Right lung (tissue), 5 donors: ENCODE data around the gene KARS1. TPM values are rescaled to one million over a fixed set of nuclear protein-coding genes. Genes with fewer than 3 reads are reported as not detected.

Experiments used
- DNase-seq, 2 donors: peaks; one replicate each; pipeline ENCODE4 v3.0.0-alpha.2; 2013
- polyA plus RNA-seq, 5 donors: library from polyadenylated mRNA; unstranded; fragments of 120-200 nt; gene quantifications; one replicate each; pipeline versions ENCODE4 v1.2.1 to v1.2.3, GENCODE V29; 2013; ENCODE audit warnings: inconsistent platforms in 1 of 5, low replicate concordance in 1 of 5; ENCODE audit not compliant: insufficient read length in 5 of 5, insufficient read depth in 1 of 5

KARS1 gene
- polyA plus RNA-seq, 5 donors: 114 to 134 (median 123) TPM

DNA sequence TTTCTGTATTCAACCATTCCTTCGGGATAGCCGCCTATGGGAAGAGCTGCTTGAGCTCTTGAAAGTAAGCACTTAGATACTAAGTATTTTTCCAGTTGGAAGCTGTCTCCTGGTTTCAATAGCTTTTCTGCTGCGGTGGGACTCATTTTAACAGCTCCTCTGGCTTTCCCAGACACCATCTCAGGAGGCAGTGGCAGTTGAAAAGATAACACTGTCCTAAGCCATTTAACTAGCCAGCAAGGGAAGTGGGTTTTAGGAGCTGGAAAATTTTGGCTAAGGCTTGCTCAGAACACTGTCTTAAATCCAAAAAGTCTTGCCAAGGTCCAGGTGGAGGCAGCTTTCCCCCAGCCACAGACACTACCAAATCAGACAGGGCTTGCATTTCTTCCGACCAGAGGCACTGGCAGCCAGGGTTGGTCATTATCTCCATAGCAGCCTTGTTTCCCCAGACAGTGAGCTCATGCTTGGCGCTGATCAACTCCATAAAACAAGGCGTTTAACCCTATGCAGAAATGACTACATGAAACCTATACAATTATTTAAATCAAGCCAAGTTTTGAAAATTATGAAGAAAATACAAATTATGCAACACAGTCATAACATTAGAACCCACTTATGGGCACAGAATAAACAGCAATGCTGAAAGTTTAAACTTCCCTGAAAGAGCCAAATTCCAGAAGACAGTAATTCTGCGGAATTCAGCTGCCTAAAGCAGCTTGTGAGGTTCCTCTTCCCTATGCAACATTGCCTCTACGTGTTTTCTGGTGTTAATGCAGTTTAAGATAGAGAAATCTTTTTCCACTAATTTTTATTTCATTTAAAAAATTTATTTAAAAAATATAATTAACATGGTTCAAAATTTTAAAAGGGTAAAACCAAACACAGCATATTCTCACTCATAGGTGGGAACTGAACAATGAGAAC is 56.3 kb downstream of the KARS1 start:
- DNase-seq: peak; percentile 81 to 84

DNA sequence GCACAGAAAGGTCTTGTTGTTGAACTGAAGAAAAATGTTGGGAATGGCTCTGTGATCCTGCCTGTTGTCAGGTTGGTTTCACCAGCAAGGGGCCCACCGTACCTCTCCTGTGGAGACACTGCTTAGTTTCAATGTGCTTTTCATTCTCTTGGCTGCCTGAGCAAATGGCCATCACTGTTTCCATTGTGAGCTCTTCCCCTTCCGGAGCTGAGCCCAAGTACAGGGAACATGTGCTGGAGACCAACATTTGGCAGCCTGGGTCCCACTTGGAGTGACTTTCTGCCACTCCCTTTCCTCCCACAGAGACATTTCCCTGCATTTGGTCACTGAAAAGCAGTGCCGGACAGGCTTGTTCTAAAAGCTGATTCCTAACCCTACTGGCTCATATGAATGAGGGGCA is 58.2 kb downstream of the KARS1 start:
- no peak for DNase-seq

DNA sequence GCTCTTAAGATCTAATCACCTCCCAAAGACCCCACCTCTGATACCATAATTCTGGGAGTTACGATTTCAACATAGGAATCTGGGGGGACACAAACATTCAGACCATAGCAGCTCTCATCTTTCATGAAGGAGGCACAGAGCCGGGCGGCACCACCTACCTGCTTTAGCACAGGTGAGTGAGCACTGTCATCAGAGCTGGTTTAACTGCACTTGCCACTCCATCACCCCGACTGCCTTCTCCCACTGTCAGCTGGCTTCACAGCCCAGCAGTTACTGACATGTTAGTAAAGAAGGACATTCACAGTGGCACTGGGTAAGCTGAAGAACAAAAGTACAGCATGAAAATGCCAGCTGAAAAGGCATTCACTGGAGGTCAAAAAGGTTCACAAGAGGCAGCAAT is 58.7 kb downstream of the KARS1 start:
- no peak for DNase-seq

DNA sequence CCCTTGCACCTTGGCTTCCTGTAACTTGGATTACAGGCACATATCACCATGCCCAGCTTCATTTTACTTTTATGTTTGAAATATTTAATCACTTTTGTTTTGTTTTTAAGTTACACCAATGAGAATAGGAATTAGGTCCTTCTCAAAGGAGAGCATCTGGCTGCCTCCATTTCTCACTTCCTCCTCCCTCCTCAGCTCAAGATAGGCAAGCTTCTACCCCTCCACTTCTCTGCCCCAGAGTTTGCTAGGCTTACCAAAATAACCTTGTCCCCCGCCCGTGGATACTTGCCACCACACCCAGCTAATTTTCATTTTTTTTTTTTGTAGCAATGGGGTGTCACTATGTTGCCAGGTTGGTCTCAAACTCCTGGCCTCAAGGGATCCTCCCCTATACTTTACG is 63.4 kb downstream of the KARS1 start:
- no peak for DNase-seq

DNA sequence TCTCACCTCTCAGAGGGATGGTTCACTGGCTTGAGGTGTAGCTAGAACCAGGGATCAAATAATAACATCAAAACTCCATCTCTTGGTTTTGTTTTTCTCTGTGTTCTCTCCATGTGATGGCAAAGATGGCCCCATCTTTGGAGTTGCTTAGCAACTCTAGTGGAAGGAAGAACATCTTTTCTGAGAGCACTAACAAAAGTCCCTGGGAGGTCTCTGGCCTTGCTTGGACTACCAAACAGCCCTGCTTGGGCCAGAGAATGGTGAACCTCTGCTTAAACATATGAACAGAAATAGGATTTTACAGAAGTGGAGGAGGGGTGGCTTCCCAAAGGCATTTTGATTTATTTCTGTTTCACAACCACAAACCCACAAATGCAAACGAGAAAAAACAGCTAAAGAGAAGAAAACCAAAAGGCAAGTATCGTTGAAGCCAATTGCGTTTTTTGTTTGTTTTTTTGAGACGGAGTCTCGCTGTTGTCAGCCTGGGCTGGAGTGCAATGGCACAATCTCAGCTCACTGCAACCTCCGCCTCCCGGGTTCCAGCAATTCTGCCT is 68.1 kb downstream of the KARS1 start:
- no peak for DNase-seq

DNA sequence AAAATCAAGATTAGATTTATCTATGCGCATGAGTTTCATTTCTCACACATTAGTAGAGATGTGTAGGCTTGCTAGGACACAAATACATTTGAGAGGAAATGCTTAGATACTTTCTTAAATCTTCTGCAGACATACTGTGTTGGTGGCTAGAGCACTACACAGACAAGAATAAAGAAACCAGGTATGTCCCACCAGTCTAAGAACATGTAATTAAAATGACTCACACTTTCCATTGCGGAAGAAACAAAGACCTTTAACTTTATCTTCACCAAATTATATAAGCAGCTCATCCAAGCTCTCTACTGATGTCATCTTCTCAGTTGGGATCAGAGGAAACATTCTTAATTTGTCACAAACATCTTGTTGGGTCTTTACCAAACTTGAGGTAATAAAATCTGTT is 68.7 kb downstream of the KARS1 start:
- no peak for DNase-seq

DNA sequence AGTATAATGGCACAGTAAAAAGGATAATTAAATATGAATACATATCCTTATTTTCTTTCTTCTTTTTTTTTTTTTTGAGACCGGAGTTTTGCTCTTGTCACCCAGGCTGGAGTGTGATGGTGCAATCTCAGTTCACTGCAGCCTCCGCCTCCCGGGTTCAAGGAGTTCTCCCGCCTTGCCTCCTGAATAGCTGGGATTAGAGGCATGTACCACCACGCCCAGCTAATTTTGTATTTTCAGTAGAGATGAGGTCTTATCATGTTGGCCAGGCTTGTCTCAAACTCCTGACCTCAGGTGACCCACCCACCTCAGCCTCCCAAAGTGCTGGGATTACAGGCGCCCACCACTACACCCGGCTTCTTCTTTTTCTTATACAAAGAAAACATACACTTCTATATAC is 69.3 kb downstream of the KARS1 start:
- DNase-seq: no peak

Other genes starting within 250 kb of the KARS1 start
- gene CFDP1, start 214.2 kb downstream of the KARS1 start, polyA plus RNA-seq: 100 to 1,000 TPM; 139 to 173 (median 147) TPM
- 10 to 100 TPM; 27.5 to 42.3 (median 37.3) TPM for gene TMEM170A, start 183.0 kb downstream of the KARS1 start, polyA plus RNA-seq
- 1 to 10 TPM in 3 of 5 donors, under 1 TPM in 2; 0.80 to 2.1 (median 1.6) TPM for gene CHST6, start 152.2 kb downstream of the KARS1 start, polyA plus RNA-seq
- 1 to 10 TPM in 1 of 5 donors, under 1 TPM in 4; 0.44 to 1.0 (median 0.67) TPM for gene CHST5, start 111.6 kb downstream of the KARS1 start, polyA plus RNA-seq
- 10 to 100 TPM; 16.5 to 30.4 (median 26.4) TPM for gene TMEM231, start 91.4 kb downstream of the KARS1 start, polyA plus RNA-seq
- gene GABARAPL2, start 81.3 kb downstream of the KARS1 start, polyA plus RNA-seq: 100 to 1,000 TPM; 131 to 151 (median 138) TPM
- gene ADAT1, start 24.4 kb downstream of the KARS1 start, polyA plus RNA-seq: 10 to 100 TPM; 40.7 to 54.5 (median 42.5) TPM
- gene TERF2IP, start 108 bp upstream of the KARS1 start, polyA plus RNA-seq: 10 to 100 TPM; 74.8 to 83.9 (median 78.2) TPM
- gene CPHXL2, start 29.3 kb upstream of the KARS1 start, polyA plus RNA-seq: under 1 TPM in 4 of 5 donors, not detected in 1; 0.09 to 0.30 (median 0.20) TPM
- under 1 TPM in 2 of 5 donors, not detected in 3; 0.18 to 0.28 TPM for gene DUXB, start 53.8 kb upstream of the KARS1 start, polyA plus RNA-seq
- not detected for gene CPHXL, start 78.8 kb upstream of the KARS1 start, polyA plus RNA-seq